ENCODE results near the gene PFDN2.

The PFDN2 gene, protein sequence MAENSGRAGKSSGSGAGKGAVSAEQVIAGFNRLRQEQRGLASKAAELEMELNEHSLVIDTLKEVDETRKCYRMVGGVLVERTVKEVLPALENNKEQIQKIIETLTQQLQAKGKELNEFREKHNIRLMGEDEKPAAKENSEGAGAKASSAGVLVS

DNA sequence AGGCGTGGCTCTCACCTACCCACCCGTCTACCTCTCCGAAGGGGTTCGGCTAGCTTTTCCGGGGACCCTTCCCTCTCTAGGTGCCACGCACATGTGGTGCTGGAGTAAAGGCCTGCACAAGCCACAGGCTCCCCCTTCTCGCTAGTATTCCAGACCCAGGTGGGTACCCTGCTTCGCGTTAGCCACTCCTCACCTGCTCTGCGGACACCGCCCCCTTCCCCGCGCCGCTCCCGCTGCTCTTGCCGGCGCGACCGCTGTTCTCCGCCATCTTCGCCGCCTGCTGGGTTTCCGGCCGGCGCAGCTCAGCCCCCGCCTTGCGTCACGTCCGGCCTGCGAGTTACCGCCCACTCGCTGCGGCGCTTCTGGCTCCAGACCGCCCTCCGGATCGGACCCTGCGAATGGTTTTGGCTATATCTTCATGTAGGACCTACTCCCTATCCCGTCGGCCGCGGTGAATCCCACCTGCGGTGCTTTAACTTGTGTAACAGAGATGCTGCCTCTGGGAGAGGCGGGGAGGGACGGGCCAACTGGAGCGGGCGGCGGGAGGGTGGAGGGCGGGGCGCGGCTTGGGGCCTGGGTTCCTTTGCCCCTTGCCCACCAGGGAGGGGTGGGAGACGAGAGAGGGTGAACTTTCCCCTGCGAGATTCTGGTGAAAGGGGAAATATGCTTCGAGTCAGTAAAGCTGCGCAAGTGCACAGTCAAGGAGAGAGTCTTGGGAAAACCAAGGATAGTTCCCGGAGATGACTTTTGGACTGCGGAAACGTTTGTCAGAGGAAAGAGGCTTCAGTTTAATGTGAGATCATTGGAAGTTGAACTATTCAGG, at the start of gene PFDN2, which contains the start of gene NIT1:
TSS of gene PFDN2 (minus strand) at position 279 of the 823 bp plus-strand sequence. CDS start at position 268, 11 bp downstream.
TSS of gene NIT1 (plus strand) at position 347 of the 823 bp plus-strand sequence. CDS start at position 419, 72 bp downstream.
- peak; percentile 80 to 90 for DNase-seq (ENCODE audit: low read depth in 2 of 2)
- H3K4me3 ChIP-seq (replicated peaks in 1 of 2; ENCODE audit: low read depth in 2 of 2, low read length in 2 of 2): peak within 1 kb of the TSS; percentile 83 to 100
- TF ChIP-seq, protein P1, sequence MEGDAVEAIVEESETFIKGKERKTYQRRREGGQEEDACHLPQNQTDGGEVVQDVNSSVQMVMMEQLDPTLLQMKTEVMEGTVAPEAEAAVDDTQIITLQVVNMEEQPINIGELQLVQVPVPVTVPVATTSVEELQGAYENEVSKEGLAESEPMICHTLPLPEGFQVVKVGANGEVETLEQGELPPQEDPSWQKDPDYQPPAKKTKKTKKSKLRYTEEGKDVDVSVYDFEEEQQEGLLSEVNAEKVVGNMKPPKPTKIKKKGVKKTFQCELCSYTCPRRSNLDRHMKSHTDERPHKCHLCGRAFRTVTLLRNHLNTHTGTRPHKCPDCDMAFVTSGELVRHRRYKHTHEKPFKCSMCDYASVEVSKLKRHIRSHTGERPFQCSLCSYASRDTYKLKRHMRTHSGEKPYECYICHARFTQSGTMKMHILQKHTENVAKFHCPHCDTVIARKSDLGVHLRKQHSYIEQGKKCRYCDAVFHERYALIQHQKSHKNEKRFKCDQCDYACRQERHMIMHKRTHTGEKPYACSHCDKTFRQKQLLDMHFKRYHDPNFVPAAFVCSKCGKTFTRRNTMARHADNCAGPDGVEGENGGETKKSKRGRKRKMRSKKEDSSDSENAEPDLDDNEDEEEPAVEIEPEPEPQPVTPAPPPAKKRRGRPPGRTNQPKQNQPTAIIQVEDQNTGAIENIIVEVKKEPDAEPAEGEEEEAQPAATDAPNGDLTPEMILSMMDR (IDR thresholded peaks at IDR 0.05; ENCODE audit: low read depth, low read length): no peak

DNA sequence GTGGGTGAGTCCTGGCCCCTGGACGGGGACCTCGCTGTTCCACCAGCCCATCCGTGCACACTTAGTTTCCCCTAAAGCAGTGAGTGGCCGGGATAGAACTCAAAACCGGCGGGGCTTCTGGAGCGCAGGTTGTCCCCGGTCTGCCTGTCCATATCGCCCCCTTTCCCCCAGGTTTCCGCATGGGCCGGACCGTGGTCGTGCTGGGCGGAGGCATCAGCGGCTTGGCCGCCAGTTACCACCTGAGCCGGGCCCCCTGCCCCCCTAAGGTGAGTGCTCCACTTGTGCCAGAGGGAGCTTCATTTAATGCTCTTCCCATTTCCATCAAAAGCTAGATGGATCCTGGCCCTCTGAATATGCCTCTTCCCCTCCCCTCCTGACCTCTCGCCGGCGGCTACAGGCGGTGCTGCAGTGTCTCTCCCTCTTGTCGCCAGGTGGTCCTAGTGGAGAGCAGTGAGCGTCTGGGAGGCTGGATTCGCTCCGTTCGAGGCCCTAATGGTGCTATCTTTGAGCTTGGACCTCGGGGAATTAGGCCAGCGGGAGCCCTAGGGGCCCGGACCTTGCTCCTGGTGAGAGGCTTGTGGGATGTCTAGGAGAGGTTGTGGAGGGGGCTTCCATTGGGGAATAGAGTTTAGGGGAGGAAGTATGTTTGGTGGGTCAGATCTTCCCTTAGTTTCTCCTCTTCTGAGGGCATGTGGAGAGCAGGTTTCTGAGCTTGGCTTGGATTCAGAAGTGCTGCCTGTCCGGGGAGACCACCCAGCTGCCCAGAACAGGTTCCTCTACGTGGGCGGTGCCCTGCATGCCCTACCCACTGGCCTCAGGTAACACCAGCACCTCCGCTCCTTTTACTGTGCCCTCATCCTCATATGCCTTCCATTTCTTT, 49.1 kb upstream of the PFDN2 start:
- TF ChIP-seq, protein P1 (IDR thresholded peaks at IDR 0.05; ENCODE audit: low read depth, low read length): no peak
- no peak for DNase-seq (ENCODE audit: low read depth in 2 of 2)
- peak overlapping the region; percentile 77 to 79 for H3K4me3 ChIP-seq (replicated peaks in 1 of 2; ENCODE audit: low read depth in 2 of 2, low read length in 2 of 2)

DNA sequence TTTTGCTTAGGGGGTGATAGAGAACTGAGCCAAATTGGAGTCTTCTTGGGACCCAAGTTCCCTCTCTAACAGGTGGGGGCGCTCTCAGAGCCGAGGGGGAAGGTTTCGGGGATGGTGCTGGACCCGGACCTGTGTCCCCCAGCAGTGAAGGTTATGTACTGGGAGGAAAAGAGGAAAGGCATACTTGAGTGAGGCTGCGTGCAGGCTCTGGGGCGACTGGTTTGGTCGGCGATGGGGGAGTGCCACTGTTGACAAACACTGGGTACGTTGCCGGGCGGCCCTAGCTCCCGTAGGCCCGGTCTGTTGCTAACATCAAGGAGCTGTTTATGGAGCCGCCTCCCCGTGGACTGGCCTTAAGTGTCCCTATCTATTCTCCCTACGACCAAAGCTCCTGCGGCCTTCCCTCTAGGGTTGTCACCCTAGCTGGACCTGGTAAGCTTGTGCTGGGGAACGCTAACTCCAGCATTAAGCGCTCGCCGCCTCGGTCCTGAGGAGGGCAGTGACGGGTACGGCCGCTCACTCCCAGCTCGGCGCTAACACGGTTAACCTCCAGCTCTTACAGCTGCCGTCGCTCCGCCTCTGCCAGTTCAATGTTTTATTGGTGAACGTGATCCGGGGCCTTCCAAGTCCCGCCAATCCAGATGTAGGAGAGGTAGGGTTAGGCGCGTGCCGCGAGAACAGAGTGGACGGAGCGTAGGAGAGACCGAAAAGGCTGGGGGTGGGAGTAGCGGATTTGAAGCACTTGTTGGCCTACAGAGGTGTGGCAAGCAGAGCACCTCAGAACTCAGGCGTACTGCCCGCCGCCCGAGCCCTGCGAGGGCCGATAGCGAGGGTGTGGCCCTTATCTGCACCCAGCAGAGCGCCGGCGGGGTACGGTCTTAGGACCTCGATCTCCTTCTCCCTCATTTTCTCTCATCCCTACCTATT, 48.2 kb upstream of the PFDN2 start, which contains the start of gene PPOX:
TSS of gene PPOX (plus strand) at position 685 of the 927 bp plus-strand sequence. CDS start 422 bp downstream, outside the sequence.
- peak; percentile 99 for DNase-seq (ENCODE audit: low read depth in 2 of 2)
- TF ChIP-seq, protein P1 (IDR thresholded peaks at IDR 0.05; ENCODE audit: low read depth, low read length): peak; percentile 56
- peak within 1 kb of the TSS; percentile 77 to 79 for H3K4me3 ChIP-seq (replicated peaks in 1 of 2; ENCODE audit: low read depth in 2 of 2, low read length in 2 of 2)

DNA sequence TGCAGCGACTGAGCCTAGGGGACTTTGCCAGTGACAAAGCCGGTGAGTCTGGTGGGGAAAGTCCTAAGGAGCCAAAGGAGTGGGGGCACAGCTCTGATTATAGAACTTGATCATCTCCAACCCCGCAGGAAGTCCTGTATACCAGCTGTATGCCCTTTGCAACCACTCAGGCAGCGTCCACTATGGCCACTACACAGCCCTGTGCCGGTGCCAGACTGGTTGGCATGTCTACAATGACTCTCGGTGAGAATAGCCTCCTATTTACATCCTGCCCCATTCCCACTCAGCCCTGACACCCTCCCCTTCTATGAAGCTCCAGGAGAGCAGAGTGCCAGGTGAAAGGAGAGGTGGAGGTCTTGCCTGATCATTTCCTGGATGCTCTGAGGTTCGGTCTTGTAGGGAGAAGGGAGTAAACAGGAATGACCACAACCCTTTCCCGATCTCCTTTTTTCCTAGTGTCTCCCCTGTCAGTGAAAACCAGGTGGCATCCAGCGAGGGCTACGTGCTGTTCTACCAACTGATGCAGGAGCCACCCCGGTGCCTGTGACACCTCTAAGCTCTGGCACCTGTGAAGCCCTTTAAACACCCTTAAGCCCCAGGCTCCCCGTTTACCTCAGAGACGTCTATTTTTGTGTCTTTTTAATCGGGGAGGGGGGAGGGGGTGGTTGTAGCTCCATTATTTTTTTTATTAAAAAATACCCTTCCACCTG, 47.2 kb upstream of the PFDN2 start:
- TF ChIP-seq, protein P1 (IDR thresholded peaks at IDR 0.05; ENCODE audit: low read depth, low read length): no peak
- no peak for DNase-seq (ENCODE audit: low read depth in 2 of 2)
- peak overlapping the region; percentile 77 to 79 for H3K4me3 ChIP-seq (replicated peaks in 1 of 2; ENCODE audit: low read depth in 2 of 2, low read length in 2 of 2)

DNA sequence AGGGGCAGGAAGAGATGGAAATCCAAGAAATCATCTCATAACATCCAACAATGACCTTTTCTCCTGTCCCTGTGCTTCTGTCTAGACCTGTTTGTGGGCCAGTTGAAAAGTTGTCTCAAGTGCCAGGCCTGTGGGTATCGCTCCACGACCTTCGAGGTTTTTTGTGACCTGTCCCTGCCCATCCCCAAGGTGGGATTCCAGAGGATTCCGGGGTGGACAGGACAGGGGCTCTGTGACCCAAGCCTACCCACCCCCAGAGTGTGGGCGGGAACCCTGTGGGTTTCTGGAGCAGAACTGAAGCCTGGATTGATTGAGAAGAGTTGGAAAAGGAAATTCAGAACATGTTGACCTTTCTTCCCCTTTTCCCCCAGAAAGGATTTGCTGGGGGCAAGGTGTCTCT, 46.0 kb upstream of the PFDN2 start:
- DNase-seq (ENCODE audit: low read depth in 2 of 2): no peak
- no peak overlapping the region for H3K4me3 ChIP-seq (replicated peaks in 1 of 2; ENCODE audit: low read depth in 2 of 2, low read length in 2 of 2)
- TF ChIP-seq, protein P1 (IDR thresholded peaks at IDR 0.05; ENCODE audit: low read depth, low read length): no peak
